A549 treated with Mapracorat at 1 μM for 4 hours (cell line): ENCODE measurements around the gene MTSS2. TPM values are rescaled to one million over a fixed set of nuclear protein-coding genes. Genes with fewer than 3 reads are reported as not detected.

Source experiments
- total RNA-seq: library from RNA; stranded (reverse); fragments of 200-300 nt; extraction: Qiagen RNA extraction; gene quantifications from 5 replicates; pipeline ENCODE4 v1.2.3, GENCODE V29; 2022

MTSS2 gene, protein sequence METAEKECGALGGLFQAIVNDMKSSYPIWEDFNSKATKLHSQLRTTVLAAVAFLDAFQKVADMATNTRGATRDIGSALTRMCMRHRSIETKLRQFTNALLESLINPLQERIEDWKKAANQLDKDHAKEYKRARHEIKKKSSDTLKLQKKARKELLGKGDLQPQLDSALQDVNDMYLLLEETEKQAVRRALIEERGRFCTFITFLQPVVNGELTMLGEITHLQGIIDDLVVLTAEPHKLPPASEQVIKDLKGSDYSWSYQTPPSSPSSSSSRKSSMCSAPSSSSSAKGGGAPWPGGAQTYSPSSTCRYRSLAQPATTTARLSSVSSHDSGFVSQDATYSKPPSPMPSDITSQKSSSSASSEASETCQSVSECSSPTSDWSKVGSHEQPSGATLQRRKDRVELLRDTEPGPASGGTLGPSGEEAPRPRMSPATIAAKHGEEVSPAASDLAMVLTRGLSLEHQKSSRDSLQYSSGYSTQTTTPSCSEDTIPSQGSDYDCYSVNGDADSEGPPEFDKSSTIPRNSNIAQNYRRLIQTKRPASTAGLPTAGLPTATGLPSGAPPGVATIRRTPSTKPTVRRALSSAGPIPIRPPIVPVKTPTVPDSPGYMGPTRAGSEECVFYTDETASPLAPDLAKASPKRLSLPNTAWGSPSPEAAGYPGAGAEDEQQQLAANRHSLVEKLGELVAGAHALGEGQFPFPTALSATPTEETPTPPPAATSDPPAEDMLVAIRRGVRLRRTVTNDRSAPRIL
- total RNA-seq, result 58.6 to 98.3 TPM (median 87.1 TPM) in 5 replicates

DNA sequence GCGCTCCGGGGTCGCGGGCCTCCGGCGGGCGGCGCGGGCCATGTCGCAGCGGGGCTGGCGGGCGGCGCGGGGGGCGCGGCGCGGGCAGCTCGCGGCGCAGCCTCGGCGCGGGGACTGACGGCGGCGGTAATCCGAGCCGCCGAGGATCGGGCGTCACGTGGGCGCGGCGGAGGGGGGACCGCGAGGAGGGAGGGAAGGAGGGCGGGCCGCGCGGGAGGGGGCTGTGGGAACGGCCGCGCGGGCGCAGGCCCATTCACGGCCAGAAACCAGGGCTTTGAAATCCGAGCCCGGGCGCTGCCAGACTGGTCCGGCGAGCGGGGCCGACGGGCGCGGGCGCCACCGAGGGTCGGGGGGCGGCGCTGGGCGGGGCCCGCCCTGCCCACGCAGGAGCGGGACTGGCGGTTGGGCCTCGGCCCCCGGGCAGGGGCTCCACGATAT lies at the start of gene MTSS2:
Gene MTSS2, minus strand, starts transcription at position 116 of the 438 bp plus-strand sequence. CDS start 262 bp downstream, outside the sequence.

DNA sequence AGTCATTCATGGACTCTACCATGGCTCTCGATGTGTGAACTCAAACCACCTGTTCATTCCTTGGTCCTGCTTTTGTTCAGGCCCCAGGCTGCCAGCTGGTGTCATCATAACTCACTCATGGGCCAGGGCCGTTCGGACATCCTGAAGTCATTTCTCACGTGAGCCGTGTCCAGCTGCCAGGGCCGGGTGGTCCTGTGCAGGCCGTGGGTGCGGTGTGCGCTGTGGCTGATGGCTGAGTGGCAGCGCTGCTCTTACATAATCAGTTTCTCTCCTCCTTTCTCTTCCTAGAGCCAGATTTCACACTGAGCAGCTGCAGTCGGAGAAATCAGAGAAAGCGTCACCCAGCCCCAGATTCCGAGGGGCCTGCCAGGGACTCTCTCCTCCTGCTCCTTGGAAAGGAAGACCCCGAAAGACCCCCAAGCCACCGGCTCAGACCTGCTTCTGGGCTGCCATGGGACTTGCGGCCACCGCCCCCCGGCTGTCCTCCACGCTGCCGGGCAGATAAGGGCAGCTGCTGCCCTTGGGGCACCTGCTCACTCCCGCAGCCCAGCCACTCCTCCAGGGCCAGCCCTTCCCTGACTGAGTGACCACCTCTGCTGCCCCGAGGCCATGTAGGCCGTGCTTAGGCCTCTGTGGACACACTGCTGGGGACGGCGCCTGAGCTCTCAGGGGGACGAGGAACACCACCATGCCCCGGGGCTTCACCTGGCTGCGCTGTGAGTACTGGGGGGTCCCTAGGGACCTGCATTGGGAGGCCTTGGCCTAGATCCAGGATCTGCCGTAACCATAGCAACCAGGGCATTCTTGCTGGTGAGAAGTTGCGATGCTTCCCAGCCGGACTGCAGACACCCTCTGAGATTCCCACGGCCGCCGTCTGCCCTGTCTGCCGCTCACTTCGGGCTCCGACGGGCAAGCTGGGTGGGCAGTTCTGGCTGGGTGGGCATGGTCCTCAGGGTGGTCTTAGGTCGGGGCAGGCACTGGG lies 39.3 kb downstream of the MTSS2 start, which contains the start of gene IL34:
Gene IL34, plus strand, starts transcription at position 300 of the 982 bp plus-strand sequence. Its CDS starts 389 bp downstream, at position 689.

Other genes starting within 250 kb of the MTSS2 start
- gene ST3GAL2, start 247.0 kb downstream of the MTSS2 start, total RNA-seq, result 18.2 to 24.9 TPM (median 22.9 TPM) in 5 replicates
- gene FCSK, start 231.5 kb downstream of the MTSS2 start, total RNA-seq, result 4.4 to 6.3 TPM (median 5.3 TPM) in 5 replicates
- gene COG4, start 162.5 kb downstream of the MTSS2 start, total RNA-seq, result 26.0 to 32.3 TPM (median 29.8 TPM) in 5 replicates
- gene SF3B3, start 162.2 kb downstream of the MTSS2 start, total RNA-seq, result 141 to 196 TPM (median 187 TPM) in 5 replicates
- gene IL34, start 39.5 kb downstream of the MTSS2 start, total RNA-seq, result 0.36 to 0.56 TPM (median 0.51 TPM) in 5 replicates
- 27.0 to 39.1 TPM (median 34.5 TPM) in 5 replicates for gene VAC14, start 115.1 kb upstream of the MTSS2 start, total RNA-seq